ENCODE measurements around the gene UBXN7.
"Not testable (repeated sequence)": the region's sequence is repeated elsewhere in the genome, so short reads cannot be mapped to it uniquely, and the experiment has no call there.

UBXN7 gene

DNA sequence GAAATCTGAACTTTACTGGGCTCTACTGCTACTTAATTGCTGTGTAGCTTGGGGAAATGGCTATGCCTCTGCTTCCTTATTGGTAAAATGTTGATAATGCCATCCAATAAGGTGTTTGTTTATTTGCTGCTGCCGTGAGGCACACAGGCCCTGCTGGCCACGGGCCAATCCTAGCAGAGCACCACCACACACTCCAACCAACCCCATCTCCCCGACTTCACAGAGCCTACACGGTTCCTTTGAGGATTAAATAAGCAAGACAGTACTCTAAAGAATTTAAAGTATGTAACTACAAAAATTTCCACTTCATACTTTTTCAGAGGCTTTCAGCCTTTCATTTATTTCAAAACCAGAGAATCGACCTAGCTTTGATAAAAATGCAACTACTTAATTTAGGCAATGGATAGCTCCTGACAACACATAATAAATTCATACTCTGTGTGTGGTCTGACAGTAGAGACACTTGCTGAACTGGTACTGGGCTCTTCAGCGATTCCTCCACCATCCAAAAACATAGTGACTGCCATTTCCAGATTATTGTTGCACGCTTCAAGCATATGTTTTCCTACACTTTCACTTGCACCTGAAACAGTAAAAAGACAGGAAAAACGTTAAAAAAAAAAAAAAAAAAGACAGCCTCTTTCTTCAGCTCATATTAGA is 25.3 kb downstream of the UBXN7 start:
- DNase-seq: no peak
- Mint-ChIP-seq H3K4me1 (ENCODE audit: low read depth in 2 of 2) (peaks cover 5 to 20% of the 10 kb centered on the region in 2 donors), H3K4me3 (no peak overlapping the region), H3K27ac (no peak overlapping the region), H3K36me3 (ENCODE audit: insufficient read depth) (peaks cover 32% of the 10 kb centered on the region), H3K27me3 (no peaks in the 10 kb centered on the region), H3K9me3 (peaks cover 0 to 3% of the 10 kb centered on the region in 2 donors)
- ATAC-seq (replicated peaks): no peak

DNA sequence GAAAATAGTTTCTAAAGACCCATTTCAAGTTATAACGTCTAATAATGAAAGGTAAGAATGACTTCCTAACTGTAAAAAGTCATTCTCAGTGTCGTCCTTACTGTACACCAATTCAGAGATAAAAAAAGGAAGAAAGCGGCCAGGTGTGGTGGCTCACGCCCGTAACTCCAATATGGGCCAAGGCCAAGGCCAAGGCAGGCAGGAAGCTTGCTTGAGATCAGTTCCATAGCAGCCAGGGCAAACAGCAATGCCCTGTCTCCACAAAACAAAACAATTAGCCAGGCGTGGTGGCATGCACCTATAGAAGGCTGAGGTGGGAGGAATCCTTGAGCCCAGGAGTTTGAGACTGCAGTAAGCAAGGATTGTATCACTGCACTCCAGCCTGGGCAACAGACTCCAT is 31.9 kb downstream of the UBXN7 start:
- no peaks in the 10 kb centered on the region for H3K27me3 Mint-ChIP-seq

GRCh38 chr3:196399485-196399945 is 32.7 kb downstream of the UBXN7 start:
- no peaks in the 10 kb centered on the region for H3K27me3 Mint-ChIP-seq
- H3K27ac Mint-ChIP-seq: no peak overlapping the region
- peaks cover 0 to 4% of the 10 kb centered on the region in 2 donors for H3K4me1 Mint-ChIP-seq (ENCODE audit: low read depth in 2 of 2)
- peaks cover 40% of the 10 kb centered on the region for H3K36me3 Mint-ChIP-seq (ENCODE audit: insufficient read depth)
- no peak overlapping the region for H3K4me3 Mint-ChIP-seq
- no peaks in the 10 kb centered on the region for H3K9me3 Mint-ChIP-seq
- ATAC-seq (replicated peaks) (no peak), DNase-seq (no peak)

More for the DNA sequence above, 31.9 kb downstream of the UBXN7 start:
- Mint-ChIP-seq H3K4me1 (ENCODE audit: low read depth in 2 of 2) (peaks cover 0 to 4% of the 10 kb centered on the region in 2 donors), H3K27ac (no peak overlapping the region), H3K36me3 (ENCODE audit: insufficient read depth) (peaks cover 43% of the 10 kb centered on the region), H3K4me3 (no peak overlapping the region), H3K9me3 (no peaks in the 10 kb centered on the region)
- ATAC-seq (replicated peaks) (no peak), DNase-seq (no peak)

DNA sequence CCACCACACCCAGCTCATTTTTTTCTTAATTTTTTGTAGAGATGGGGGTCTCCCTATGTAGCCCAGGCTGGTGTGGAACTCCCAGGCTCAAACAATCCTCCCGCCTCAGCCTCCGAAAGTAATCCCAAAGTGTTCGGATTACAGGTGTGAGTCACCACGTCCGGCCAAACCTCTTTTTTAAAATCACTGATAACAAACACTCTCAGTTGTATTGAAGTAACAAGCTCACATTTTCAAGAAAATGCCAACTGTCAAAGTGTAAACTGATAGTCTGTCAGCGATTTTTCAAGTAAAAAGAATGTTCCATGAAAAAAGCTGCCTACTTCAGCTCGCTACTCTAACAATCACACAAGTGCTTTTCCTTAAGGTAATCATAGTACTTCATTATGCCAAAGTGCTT is 33.4 kb downstream of the UBXN7 start:
- Mint-ChIP-seq H3K27me3 (no peaks in the 10 kb centered on the region), H3K27ac (no peak overlapping the region), H3K9me3 (no peaks in the 10 kb centered on the region), H3K4me1 (ENCODE audit: low read depth in 2 of 2) (peaks cover under 1 to 4% of the 10 kb centered on the region in 2 donors), H3K36me3 (ENCODE audit: insufficient read depth) (peaks cover 44% of the 10 kb centered on the region), H3K4me3 (no peak overlapping the region)
- DNase-seq: no peak
- no peak for ATAC-seq (replicated peaks)

GRCh38 chr3:196397941-196398340 is 34.3 kb downstream of the UBXN7 start:
- H3K27me3 Mint-ChIP-seq: no peaks in the 10 kb centered on the region
- H3K4me1 Mint-ChIP-seq (ENCODE audit: low read depth in 2 of 2): peaks cover 1 to 4% of the 10 kb centered on the region in 2 donors

DNA sequence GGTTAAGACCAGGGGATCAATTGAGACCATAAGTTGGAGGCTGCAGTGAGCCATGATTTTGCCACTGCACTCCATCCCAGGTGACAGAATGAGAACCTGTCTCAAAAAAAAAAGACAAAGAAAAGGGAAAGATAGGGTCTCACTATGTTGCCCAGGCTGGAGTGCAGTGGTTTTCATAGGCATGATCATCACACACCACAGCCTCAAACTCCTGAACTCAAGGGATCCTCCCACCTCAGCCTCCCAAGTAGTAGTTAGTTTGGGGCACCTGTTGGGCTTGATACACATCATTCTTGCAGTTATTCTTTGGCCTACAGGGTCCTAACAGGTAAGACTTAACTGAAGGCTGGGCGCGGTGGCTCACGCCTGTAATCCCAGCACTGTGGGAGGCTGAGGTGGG is 42.1 kb downstream of the UBXN7 start:
- Mint-ChIP-seq H3K4me3 (no peak overlapping the region), H3K9me3 (no peaks in the 10 kb centered on the region), H3K4me1 (ENCODE audit: low read depth in 2 of 2) (peaks cover 6 to 16% of the 10 kb centered on the region in 2 donors), H3K36me3 (ENCODE audit: insufficient read depth) (peaks cover 58% of the 10 kb centered on the region), H3K27ac (no peak overlapping the region), H3K27me3 (no peaks in the 10 kb centered on the region)
- DNase-seq (no peak), ATAC-seq (replicated peaks) (no peak)

More at GRCh38 chr3:196397941-196398340, 34.3 kb downstream of the UBXN7 start:
- Mint-ChIP-seq H3K9me3 (no peaks in the 10 kb centered on the region), H3K27ac (no peak overlapping the region), H3K36me3 (ENCODE audit: insufficient read depth) (peaks cover 53% of the 10 kb centered on the region), H3K4me3 (no peak overlapping the region)
- DNase-seq (no peak), ATAC-seq (replicated peaks) (no peak)

- peaks cover 51% of the 10 kb centered on the region for H3K36me3 Mint-ChIP-seq (ENCODE audit: insufficient read depth)
- DNase-seq (no peak), ATAC-seq (replicated peaks) (no peak)
These were observed 43.3 kb downstream of the UBXN7 start for GRCh38 chr3:196388956-196389355.

GRCh38 chr3:196387941-196388340 is 44.3 kb downstream of the UBXN7 start:
- not testable (repeated sequence) for H3K27me3 Mint-ChIP-seq; ATAC-seq (replicated peaks); H3K9me3 Mint-ChIP-seq; H3K27ac Mint-ChIP-seq; H3K4me3 Mint-ChIP-seq; DNase-seq
- H3K36me3 Mint-ChIP-seq (ENCODE audit: insufficient read depth): peaks cover 45% of the 10 kb centered on the region
- H3K4me1 Mint-ChIP-seq (ENCODE audit: low read depth in 2 of 2): peaks cover 17 to 34% of the 10 kb centered on the region in 2 donors

More at GRCh38 chr3:196388956-196389355, 43.3 kb downstream of the UBXN7 start:
- Mint-ChIP-seq H3K4me1 (ENCODE audit: low read depth in 2 of 2) (peaks cover 9 to 24% of the 10 kb centered on the region in 2 donors), H3K4me3 (no peak overlapping the region), H3K27ac (peak overlapping the region in 1 of 2 donors; percentile 17), H3K9me3 (no peaks in the 10 kb centered on the region), H3K27me3 (no peaks in the 10 kb centered on the region)

DNA sequence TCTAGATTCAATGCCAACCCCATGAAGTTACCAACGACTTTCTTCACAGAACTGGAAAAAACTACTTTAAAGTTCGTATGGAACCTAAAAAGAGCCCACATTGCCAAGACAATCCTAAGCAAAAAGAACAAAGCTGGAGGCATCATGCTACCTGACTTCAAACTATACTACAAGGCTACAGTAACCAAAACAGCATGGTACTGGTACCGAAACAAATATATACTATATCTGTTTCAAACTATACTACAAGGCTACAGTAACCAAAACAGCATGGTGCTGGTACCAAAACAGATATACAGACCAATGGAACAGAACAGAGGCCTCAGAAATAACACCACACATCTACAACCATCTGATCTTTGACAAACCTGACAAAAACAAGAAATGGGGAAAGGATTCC is 45.4 kb downstream of the UBXN7 start:
- DNase-seq; H3K9me3 Mint-ChIP-seq; ATAC-seq (replicated peaks); H3K27ac Mint-ChIP-seq; H3K4me3 Mint-ChIP-seq; H3K27me3 Mint-ChIP-seq: not testable (repeated sequence)
- peaks cover 23 to 43% of the 10 kb centered on the region in 2 donors for H3K4me1 Mint-ChIP-seq (ENCODE audit: low read depth in 2 of 2)
- peaks cover 37% of the 10 kb centered on the region for H3K36me3 Mint-ChIP-seq (ENCODE audit: insufficient read depth)

GRCh38 chr3:196386034-196386433 is 46.2 kb downstream of the UBXN7 start:
- peaks cover 26 to 48% of the 10 kb centered on the region in 2 donors for H3K4me1 Mint-ChIP-seq (ENCODE audit: low read depth in 2 of 2)
- not testable (repeated sequence) for H3K27ac Mint-ChIP-seq

GRCh38 chr3:196385446-196385845 is 46.8 kb downstream of the UBXN7 start:
- not testable (repeated sequence) for ATAC-seq (replicated peaks); H3K4me3 Mint-ChIP-seq; H3K9me3 Mint-ChIP-seq; H3K27me3 Mint-ChIP-seq; DNase-seq
- peaks cover 27% of the 10 kb centered on the region for H3K36me3 Mint-ChIP-seq (ENCODE audit: insufficient read depth)
- peaks cover 26 to 48% of the 10 kb centered on the region in 2 donors for H3K4me1 Mint-ChIP-seq (ENCODE audit: low read depth in 2 of 2)
- peak overlapping the region in 1 of 2 donors; percentile 17 for H3K27ac Mint-ChIP-seq

More at GRCh38 chr3:196386034-196386433, 46.2 kb downstream of the UBXN7 start:
- not testable (repeated sequence) for H3K9me3 Mint-ChIP-seq; ATAC-seq (replicated peaks); H3K4me3 Mint-ChIP-seq; H3K27me3 Mint-ChIP-seq; DNase-seq
- H3K36me3 Mint-ChIP-seq (ENCODE audit: insufficient read depth): peaks cover 31% of the 10 kb centered on the region

DNA sequence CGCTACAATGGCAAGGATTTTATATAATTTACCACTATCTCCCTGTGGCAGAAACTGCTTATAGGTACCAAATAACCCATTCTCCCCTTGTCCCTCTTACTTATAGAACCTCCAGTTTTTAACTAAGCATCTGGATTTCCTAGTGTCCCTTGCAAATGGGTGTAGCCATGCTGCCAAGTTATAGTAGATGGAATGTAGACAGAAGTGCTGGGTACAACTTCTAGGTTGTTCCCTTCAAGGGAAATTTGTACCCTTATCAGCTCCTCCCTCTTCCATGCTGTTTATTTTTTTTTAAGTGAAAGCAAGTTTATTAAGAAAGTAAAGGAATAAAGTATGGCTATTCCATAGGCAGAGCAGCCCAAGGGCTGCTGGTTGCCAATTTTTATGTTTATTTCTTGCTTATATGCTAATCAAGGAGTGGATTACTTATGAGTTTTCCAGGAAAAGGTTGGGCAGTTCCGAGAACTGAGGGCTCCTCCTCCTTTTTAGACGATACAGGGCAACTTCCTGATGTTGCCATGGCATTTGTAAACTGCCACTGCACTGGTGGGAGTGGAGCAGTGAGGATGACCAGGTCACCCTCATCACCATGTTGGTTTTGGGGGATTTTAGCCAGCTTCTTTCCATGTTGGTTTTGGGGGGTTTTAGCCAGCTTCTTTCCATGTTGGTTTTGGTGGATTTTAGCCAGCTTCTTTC is 53.9 kb downstream of the UBXN7 start:
- Mint-ChIP-seq H3K4me3 (no peak overlapping the region), H3K36me3 (ENCODE audit: insufficient read depth) (peaks cover 20% of the 10 kb centered on the region), H3K27me3 (no peaks in the 10 kb centered on the region), H3K4me1 (ENCODE audit: low read depth in 2 of 2) (peaks cover 15 to 46% of the 10 kb centered on the region in 2 donors), H3K9me3 (no peaks in the 10 kb centered on the region), H3K27ac (no peak overlapping the region)
- ATAC-seq (replicated peaks): no peak
- no peak for DNase-seq

GRCh38 chr3:196377321-196377720 is 54.9 kb downstream of the UBXN7 start:
- no peak overlapping the region for H3K4me3 Mint-ChIP-seq
- DNase-seq (no peak), ATAC-seq (replicated peaks) (no peak)
- H3K4me1 Mint-ChIP-seq (ENCODE audit: low read depth in 2 of 2): peaks cover 8 to 36% of the 10 kb centered on the region in 2 donors
- peaks cover 25% of the 10 kb centered on the region for H3K36me3 Mint-ChIP-seq (ENCODE audit: insufficient read depth)
- H3K27me3 Mint-ChIP-seq: no peaks in the 10 kb centered on the region
- no peaks in the 10 kb centered on the region for H3K9me3 Mint-ChIP-seq
- no peak overlapping the region for H3K27ac Mint-ChIP-seq

DNA sequence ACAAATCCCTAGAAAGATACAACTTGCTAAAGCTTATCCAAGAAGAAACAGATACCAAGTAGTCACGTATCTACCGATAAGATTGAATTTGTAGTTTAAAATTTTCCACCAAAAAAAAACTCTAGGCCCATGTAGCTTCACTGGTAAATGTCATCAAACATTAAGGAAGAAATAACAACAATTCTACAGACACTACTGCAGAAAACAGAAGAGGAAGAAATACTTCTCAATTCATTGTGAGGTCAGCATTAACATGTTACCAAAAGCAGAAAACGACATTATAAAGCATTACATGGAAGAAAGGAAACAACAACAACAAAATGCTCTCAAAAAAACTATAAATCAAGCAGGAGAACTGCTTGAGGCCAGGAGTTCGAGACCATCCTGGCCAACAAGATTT is 66.5 kb downstream of the UBXN7 start:
- H3K36me3 Mint-ChIP-seq (ENCODE audit: insufficient read depth): peaks cover 71% of the 10 kb centered on the region
- ATAC-seq (replicated peaks) (no peak), DNase-seq (no peak)
- H3K4me3 Mint-ChIP-seq: no peak overlapping the region
- H3K9me3 Mint-ChIP-seq: no peaks in the 10 kb centered on the region
- no peaks in the 10 kb centered on the region for H3K4me1 Mint-ChIP-seq (ENCODE audit: low read depth in 2 of 2)
- H3K27me3 Mint-ChIP-seq: no peaks in the 10 kb centered on the region
- peak overlapping the region; percentile 1 to 85 for H3K27ac Mint-ChIP-seq

Measured in effector memory CD8-positive, alpha-beta T cell (primary cell).